HG02840 (cell line): ENCODE results near the gene FASN.

Experiments
- ATAC-seq: cut with Tn5 transposase; IDR thresholded peaks from one replicate; pipeline ENCODE4 v1.9.1; 2021; ENCODE audit warnings: mild to moderate bottlenecking, moderate library complexity, moderate number of reproducible peaks; ENCODE audit not compliant: unreplicated experiment, low FRiP score

The FASN gene

GRCh38 chr17:82118168-82118814 is 20.3 kb upstream of the FASN start:
- no peak for ATAC-seq

DNA sequence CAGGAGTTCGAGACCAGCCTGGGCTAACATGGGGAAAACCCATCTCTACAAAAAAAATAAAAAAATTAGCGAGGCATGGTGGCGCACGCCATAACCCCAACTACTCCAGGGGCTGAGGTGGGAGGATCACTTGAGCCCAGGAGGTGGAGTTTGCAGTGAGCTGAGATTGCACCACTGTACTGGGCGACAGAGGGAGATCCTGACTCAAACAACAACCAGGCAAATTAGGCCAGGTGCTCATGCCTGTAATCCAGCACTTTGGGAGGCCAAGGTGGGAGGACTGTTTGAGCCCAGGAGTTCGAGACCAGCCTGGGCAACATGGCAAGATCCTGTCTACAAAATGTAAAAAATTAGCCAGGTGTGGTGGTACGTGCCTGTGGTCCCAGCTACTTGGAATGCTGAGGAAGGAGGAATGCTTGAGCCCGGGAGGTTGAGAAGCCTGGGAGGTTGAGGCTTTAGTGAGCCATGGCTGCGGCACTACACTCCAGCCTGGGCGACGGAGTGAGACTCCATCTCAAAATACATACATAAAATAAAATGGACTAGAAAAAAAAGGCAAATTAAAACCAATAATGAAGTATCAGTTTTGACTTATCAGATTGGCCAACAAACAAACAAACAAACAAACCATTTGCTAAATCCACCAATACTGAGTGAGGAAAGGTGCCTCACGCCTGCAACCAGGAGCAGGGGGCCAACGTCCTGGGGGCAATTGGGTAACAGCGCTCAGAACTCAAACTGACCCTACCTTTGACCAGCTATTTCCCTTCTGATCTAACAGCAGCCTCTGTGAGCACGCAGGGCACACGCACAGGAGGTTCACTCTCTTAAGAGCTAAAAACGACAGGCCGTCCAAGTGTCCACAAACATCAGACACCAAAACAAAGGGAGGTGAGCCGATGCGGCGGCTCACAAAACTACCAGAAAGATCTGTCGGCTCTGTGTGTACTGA is 19.4 kb upstream of the FASN start:
- no peak for ATAC-seq

- ATAC-seq: no peak
Observed at GRCh38 chr17:82116246-82116645, 18.2 kb upstream of the FASN start.

- ATAC-seq: no peak
Observed at GRCh38 chr17:82114872-82115271, 16.8 kb upstream of the FASN start.

GRCh38 chr17:82114447-82114846 is 16.4 kb upstream of the FASN start:
- no peak for ATAC-seq

DNA sequence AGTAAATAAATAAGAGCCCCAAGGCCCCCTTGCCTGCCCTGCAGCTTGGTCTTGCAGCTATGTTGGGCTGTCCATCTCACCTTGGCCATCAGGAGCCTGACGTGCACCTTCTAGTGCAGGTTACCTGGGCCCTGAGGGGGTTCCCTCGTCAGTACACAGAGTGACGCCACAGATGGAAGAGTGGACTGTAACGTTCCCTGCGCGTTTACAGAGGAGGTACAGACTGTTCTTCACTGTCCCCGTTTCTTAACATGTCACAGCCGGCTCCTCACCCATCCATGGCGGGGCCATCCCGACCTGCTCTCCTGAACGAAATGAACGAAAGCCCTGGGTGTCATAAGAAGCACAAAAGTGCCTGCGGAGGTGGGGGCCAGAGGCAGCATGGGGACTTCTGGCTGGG is 15.9 kb upstream of the FASN start:
- no peak for ATAC-seq

DNA sequence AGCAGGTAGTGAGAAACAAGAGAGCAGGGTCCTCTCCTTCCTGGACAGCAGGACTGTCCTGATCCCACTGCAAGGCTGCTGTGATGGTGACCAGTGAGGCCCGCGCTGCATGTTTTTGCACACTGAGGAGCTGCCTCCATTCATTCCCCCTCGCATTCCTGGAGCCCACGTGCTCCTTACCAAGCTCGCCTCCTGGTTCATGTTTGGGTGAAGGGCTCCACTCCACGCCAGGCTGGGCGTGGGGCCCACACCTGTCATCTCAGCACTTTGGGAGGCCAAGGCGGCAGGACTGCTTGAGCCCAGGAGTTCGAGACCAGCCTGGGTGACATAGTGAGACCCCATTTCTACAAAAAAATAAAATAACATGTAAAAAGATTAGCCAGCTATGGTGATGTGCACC is 15.4 kb upstream of the FASN start:
- no peak for ATAC-seq

DNA sequence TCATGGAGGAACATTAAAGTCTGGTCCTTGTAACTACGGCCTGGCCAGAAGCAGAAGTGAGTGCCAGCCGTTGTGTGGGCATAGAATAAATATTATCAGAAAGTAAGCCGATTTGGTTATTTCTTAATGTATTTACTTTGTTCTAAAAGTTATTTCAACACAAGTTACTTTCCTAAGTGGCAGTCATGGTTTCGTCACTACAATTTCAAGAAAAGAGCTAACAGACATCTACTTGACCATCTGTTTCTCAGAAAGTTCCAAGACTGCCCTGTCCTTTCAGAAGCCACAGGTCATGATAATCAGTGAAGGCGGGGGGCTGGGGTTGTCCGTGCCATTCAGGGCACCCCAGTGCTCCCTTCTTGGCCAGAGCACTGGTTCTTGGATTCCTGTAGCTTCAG is 14.9 kb upstream of the FASN start:
- ATAC-seq: no peak

GRCh38 chr17:82112181-82112913 is 14.3 kb upstream of the FASN start:
- ATAC-seq: no peak

DNA sequence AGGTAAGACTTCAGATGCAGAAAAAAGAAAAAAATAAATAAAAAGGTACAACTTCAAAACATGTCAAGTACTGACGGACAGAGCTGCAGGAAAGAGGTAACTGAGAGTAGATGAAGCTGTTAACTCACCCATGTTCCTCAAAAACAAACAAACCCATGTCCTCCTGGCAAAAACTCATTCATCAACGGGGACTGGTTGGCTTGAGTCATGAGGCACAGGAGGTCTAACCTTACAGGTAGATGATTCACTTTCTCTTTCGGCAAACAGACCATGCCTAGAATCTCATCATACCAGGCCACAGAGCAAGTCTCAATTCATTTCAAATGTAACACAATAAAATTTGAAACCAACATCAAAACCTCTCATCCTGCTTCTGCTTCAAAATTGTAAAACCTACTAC is 12.3 kb upstream of the FASN start:
- no peak for ATAC-seq

GRCh38 chr17:82108961-82109475 is 11.0 kb upstream of the FASN start:
- no peak for ATAC-seq

DNA sequence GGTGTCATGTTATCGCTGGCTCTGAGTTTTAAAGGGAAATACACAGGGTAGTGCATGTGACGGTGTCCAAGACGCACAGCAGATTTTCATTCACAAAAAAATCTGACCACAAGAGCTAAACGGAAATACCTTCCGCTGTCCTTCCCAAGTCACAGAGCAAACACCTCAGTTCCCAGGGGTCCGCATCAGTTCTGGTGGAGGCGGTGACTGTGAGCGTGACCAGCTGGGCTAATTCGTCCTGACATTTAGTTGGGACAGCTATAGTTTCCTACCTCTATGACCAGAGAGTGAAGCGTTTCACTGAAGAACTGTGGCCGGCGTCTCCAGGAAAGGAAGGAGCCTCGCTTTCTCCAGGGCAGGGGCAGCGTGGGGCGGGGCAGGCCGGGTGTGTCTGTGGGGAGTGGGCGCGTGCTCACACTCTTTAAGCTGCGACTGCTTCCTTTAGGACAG is 10.5 kb upstream of the FASN start:
- ATAC-seq: no peak

DNA sequence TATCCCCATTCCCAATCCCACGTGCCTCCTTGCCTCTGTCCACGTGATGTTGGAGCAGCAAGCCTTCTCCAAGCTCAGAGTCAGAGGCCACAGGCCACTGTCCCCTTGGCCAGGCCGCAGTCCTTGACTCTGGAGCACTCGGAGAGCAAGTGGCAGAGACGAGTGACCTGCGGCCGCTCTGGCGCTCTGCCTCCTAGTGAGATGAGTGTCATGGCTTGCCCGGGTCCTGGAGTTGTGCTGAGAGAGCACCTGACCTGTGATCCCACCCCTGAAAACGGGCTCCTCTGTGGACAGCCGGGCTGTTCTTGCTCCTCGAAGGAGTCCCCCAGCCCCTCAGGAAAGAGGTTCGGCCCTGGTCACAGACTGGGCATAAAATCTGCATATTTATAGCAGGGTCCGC is 10.0 kb upstream of the FASN start:
- no peak for ATAC-seq

- ATAC-seq: no peak
Observed at GRCh38 chr17:82107341-82107860, 9.4 kb upstream of the FASN start.

DNA sequence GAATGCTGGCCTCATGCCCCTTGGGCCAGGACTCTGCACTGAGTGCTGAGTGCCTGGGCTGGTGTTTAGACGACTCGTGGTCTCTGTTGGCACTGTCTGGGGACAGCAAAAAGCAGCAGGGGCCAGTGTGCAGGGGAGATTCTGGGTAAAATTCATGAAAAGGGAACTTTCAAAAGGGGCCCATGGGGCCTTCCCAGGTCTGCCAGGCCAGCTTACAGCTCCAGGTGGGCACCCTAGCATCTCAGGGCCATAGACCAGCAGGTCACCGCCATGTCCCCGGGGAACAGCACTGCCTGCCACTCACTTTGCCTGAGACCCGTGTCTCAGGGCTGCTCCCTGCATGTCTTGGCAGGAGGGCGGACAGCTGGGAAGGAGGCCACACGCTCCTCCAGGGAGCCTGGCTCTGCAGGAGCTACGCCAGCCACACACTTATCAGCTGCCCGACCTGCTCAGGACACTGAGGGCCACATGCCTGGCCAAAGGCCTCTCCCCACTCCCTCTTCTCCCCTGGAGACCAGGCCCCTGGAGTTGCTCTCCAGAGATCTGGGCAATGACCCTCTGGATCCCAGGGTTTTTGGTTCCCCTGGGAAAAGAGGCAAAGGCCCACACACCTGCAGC is 8.8 kb upstream of the FASN start:
- ATAC-seq: no peak

GRCh38 chr17:82105882-82106687 is 8.0 kb upstream of the FASN start:
- no peak for ATAC-seq

GRCh38 chr17:82105417-82105881 is 7.4 kb upstream of the FASN start:
- no peak for ATAC-seq

GRCh38 chr17:82104797-82105416 is 6.9 kb upstream of the FASN start:
- ATAC-seq: no peak
